Midbrain (tissue), 1 donor: ENCODE results near the gene PLOD1.
A peak's percentile ranks its signal among the peaks of the same experiment; 100 is the strongest.
"Not testable (repeated sequence)": the region's sequence is repeated elsewhere in the genome, so short reads cannot be mapped to it uniquely, and the experiment has no call there.

ENCODE experiments used
- DNase-seq: peaks from one replicate; lab custom pipeline; 2025; lab: John Stamatoyannopoulos, UW

PLOD1 gene

GRCh38 chr1:11912482-11913216 is 21.9 kb upstream of the PLOD1 start:
- not testable (repeated sequence) for DNase-seq

GRCh38 chr1:11913291-11913690 is 21.2 kb upstream of the PLOD1 start:
- no peak for DNase-seq

GRCh38 chr1:11914024-11914423 is 20.5 kb upstream of the PLOD1 start:
- no peak for DNase-seq

GRCh38 chr1:11918799-11919519 is 15.6 kb upstream of the PLOD1 start:
- DNase-seq: peak; percentile 50

GRCh38 chr1:11919621-11920020 is 14.9 kb upstream of the PLOD1 start:
- no peak for DNase-seq

GRCh38 chr1:11920239-11920903 is 14.1 kb upstream of the PLOD1 start:
- DNase-seq: peak; percentile 45

GRCh38 chr1:11921022-11921421 is 13.5 kb upstream of the PLOD1 start:
- no peak for DNase-seq

- DNase-seq: no peak
Observed at GRCh38 chr1:11923069-11923826, 11.3 kb upstream of the PLOD1 start.

GRCh38 chr1:11923827-11924113 is 10.7 kb upstream of the PLOD1 start:
- no peak for DNase-seq

- DNase-seq: peak; percentile 17
Observed at GRCh38 chr1:11924334-11925195, 10.0 kb upstream of the PLOD1 start.

- not testable (repeated sequence) for DNase-seq
Observed at GRCh38 chr1:11925196-11925937, 9.2 kb upstream of the PLOD1 start.

- DNase-seq: no peak
Observed at GRCh38 chr1:11925938-11926292, 8.6 kb upstream of the PLOD1 start.

GRCh38 chr1:11927866-11928592 is 6.5 kb upstream of the PLOD1 start:
- DNase-seq: peak; percentile 40

GRCh38 chr1:11929849-11930248 is 4.7 kb upstream of the PLOD1 start:
- DNase-seq: no peak

GRCh38 chr1:11930571-11931445 is 3.7 kb upstream of the PLOD1 start:
- DNase-seq: no peak

GRCh38 chr1:11931845-11932244 is 2.7 kb upstream of the PLOD1 start:
- no peak for DNase-seq

- DNase-seq: no peak
Observed at GRCh38 chr1:11935057-11935412, 518 bp downstream of the PLOD1 start.

- not testable (repeated sequence) for DNase-seq
Observed at GRCh38 chr1:11935733-11936132, 1.2 kb downstream of the PLOD1 start.
